HG03159 (cell line): ENCODE measurements around the gene ATP6V1G3.
"Not testable (repeated sequence)": the region's sequence is repeated elsewhere in the genome, so short reads cannot be mapped to it uniquely, and the experiment has no call there.

Experiments
- ATAC-seq: cut with Tn5 transposase; IDR thresholded peaks from one replicate; pipeline ENCODE4 v1.9.1; 2021; ENCODE audit warnings: mild to moderate bottlenecking, moderate library complexity; ENCODE audit not compliant: unreplicated experiment

ATP6V1G3 gene

DNA sequence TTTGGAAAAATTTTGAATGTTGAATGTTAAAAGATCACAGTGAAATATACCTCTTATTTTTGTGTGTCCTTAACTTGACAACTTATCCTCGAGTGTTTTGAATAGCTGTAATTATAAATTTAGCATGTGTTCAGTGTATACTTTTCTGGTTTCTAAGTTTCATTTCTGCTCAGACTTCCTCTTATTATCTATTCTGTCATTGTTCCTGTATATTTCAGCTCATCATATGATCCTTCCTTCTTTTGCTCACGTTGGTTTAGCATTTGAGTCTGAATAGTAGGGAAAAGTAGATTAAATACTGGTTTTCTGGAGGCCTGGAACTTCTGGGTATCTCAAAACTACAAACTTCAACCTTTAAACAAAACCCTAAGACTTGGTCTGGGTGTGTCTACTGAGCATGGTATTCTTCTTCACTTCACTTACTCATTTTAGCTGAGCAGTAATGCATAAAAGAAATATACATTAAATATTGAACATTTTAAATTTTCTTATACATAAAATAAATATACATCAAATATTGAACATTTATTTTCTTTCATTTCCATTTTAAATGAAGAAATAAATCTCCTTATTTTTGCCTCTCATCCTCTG lies 3.3 kb upstream of the ATP6V1G3 start:
- peak; percentile 70 for ATAC-seq

DNA sequence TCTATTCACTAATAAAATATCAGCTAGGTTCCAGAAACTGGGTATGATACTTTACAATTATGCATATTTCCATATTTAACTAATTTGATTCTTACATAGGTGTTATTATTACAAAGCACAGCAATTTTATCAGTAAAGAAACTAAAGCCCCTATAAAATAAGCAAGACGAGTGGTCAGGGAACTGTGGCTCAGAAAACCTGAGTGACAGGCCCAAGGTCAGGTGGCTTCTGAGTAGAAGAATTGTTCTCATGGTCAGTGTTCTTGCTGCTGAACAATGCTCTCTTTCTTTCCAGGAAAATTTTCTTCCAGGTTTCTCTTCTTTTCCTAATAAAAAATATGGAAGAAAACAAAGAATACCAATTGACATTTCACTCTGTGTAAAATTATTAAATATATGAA lies 2.2 kb upstream of the ATP6V1G3 start:
- ATAC-seq = no peak

DNA sequence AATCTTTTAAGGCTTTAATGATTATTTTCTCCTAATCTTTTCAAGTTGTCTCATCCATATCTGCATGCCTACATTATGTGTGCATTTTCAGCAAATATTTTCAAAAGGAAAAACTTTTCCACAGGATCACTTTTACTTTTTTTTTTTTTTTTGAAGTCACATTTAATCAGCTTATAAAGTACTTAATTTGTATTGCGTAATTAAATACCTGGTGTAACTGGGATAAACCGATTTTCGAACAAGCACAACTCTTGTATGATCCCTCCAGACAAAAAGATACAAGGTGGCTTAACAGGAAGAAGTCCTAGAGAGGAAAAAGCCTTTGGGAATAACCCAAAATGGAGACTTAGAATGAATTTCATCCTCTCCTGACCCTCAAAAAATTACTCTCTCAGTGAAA lies 1.3 kb upstream of the ATP6V1G3 start:
- no peak for ATAC-seq

DNA sequence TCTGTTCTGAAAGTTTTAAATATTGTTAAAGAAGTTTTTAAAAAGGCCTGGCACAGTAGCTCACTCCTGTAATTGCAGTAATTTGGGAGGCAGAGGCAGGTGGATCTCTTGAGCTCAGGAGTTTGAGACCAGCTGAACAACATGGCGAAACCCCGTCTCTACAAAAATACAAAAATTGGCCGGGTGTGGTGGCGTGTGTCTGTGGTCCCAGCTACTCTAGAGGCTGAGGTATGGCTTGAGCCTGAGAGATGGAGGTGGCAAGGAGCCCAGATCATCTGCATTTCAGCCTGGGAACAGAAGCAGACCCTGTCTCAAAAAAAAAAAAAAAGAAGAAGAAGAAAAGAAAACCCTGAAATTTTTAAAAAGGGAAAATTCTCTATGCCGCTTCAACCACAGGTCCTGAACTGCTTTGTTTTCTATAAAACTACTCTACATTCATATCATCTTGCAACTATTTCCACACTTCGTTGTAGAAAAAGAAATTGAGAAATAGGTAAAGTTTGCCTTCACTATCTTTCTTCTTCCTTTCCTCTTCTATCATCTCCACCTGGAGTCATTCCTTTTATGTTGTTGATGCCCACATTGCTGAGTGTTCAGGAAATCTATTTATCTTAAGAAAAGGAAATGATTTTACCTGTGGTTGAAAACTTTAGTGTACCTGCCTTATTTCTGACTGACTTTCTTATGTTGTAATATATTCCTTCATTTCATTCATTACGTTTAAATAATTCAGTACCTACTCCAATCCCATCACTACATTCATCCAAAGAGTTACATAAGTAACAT lies 1.7 kb downstream of the ATP6V1G3 start:
- ATAC-seq = no peak

DNA sequence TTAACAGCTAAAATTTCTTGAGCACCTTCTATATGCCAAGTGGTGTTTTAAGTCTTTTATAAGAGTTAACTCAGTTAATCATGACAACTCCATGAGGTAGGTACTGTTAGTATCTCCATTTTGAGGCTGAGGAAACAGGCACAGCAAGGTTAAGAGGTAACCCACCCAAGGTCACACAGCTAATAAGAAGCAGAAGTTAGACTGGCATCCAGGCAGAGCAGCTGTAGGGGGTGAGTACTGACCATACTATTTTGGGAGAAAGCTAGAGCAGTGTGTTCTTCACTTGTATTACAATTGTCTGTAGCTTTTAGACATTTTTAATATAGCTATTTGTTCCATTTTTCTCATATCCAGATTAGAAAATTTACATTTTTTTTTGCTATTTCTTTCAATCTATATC lies 4.8 kb downstream of the ATP6V1G3 start:
- no peak for ATAC-seq

DNA sequence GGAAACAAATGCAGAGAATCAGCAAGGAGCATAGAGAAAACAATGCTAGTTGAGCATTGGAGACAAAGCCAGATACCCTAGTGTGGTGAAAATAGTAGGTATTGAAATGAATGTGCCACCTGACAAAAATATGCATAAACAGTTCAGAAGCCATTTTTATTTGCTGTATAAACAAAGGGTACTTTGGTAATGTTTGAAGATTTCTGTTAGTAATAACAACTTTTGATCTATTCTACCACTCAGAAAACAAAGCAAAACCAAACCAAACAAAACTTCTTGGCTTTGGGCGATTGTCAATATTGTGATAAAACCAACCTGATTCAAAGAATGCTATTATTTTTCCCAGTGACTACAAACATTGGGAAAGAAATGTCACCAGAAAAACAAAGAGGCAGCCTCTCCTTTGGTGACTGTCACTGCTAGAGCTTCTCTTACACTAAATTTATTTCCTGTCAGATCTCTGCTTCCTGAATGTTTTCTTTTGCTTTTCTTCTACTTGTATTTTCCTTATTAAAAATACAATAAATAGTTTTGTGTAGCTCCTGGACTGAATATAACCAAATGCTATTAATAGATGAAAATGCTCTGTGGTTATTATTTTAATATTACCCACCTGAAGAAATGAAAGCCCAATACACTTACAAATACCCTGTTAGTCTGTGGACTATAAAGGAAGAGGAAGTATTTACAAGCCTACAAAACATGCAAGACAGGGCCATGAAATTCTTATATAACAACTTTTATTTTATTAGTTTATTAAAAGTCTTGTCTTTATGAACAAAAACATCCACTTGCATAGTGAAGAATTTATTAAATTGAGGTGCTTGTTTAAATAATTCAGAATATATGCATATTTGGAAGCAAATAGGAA lies 5.7 kb downstream of the ATP6V1G3 start:
- ATAC-seq = no peak

DNA sequence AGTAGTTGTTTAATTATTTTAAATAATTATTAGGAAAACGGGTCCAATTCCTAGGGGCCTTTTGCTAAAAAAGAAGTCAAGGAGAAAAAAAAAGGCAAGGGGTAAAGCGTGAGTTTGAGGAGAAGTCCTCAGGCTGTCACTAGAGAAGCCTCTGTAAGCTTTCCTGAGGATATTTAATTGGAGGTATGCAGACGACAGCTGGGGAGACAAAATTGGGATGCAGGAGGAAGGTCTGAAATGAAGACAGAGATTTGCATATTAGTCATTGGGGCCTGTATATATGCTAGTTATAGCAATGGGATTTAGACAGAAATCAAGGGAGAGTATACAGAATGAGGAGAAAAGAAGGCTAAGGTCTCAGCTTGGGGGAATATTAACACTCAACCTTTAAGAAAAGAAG lies 8.6 kb downstream of the ATP6V1G3 start:
- no peak for ATAC-seq

DNA sequence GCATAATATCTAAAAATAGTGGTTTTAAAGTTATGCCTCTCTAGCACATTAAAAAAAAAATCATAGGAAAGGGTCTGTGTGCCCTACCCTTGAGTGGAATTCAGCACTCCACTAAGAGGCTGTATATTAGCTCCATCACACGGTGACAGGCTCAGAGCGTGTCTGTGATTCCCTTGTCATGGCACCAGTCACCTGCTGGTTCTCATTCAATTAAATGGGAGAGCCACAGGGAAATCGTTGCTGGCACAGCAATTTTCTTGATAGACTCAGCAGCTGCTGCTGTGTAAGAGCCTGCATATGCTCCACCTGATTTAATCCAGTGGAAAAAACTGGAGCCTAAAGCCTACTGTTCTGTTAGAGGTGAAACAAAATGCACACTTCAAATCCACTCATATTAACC lies 9.5 kb downstream of the ATP6V1G3 start:
- no peak for ATAC-seq

DNA sequence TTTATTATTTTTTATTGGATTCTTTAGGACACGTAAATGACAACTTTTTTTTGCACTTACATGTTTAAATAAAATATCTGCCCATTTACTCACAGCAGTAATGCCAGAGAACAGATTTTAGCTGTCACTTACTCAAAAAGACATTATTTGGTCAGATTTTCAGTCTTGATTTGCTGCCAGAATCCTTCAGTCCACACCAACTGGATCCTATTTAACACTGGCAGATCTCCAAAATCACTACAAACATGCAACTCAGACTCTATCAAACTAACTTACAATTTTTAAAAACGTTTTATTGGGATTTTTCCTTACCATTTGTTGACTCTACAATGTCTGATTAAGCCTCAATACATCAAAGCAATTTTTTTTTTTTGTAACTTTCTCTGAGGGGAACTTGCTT lies 11.1 kb downstream of the ATP6V1G3 start:
- no peak for ATAC-seq

DNA sequence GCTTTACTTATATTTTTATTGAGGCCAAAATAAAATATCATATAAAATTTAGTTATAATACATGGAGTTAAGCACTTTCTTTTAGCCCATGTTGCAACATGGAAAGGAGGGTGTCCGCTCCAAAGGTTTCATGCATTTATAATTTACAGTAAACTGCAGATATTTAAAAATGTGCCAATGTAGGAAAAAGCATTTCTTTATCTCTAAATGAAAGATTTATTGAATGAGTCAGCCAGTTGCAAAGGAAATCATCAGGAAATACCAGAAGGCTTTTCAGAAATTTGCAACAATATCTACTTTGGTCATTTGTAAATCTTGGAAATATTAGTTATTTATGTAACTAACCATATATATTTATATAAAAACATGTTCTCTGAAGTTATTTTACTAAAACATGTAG lies 12.1 kb downstream of the ATP6V1G3 start:
- ATAC-seq = no peak

DNA sequence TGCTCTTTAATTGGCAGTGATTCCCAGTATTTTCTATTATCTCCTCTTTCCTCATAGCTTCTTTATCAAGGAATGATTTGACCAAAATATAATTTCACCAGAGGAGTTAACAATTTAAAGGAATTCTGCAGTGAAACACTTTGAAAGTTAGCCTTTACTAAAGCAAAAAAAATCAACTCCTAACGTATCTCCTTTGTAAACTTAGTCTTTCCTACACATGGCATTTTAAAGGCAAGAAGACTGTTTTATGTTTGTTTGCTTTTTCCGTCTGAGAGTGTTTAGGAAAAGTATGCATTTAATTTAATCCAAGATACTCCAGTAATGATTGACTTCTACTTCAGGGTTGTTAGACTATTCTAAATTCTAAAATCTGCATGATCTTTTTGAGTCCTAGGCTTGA lies 15.9 kb downstream of the ATP6V1G3 start:
- ATAC-seq = no peak

DNA sequence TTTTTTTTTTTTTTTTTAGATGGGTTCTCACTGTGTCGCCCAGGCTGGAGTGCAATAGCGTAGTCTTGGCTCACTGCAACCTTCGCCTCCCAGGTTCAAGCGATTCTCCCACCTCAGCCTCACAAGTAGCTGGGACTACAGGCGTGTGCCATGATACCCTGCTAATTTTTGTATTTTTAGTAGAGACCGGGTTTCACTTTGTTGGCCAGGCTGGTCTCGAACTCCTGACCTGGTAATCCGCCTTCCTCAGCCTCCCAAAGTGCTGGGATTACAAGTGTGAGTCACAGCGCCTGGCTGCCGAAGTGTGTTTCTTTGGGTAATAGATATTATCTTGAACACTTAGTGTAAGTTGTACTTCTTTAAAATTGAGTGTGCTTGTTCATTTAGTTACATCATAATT lies 16.4 kb downstream of the ATP6V1G3 start:
- ATAC-seq = not testable (repeated sequence)

DNA sequence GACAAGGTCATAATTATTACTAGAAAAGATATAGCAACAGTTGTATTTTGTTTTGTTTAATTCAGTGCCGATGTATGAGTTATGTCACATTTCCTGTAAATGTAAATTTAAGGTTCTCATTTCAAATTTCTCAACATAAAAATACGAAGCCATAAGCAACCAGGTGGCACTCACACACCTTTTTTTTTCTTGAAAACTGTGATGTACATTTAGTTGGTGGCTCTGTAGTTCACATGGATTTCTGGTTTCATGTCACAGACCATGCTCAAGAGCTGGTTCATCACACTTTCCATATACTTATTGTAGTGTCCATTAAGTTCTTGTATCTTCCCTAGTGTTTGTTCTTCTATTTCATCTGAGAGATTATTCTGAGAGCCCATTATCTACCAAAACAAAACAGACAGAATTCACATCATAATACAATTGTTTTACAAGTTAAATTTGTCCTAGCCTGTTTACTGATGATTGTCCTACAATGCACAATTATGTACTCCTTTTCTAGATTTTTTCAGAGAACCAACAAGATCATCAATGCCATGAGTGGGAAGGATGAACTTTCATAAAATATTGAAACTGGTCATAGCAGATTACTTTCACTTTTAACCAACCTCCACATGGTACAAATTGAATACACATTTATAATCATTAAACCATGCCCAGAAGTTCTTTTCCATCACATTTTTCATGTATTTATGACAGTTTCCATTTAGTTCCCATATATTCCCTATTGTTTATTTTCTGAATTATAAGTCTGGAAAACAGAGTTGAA lies 17.1 kb downstream of the ATP6V1G3 start:
- ATAC-seq = no peak

DNA sequence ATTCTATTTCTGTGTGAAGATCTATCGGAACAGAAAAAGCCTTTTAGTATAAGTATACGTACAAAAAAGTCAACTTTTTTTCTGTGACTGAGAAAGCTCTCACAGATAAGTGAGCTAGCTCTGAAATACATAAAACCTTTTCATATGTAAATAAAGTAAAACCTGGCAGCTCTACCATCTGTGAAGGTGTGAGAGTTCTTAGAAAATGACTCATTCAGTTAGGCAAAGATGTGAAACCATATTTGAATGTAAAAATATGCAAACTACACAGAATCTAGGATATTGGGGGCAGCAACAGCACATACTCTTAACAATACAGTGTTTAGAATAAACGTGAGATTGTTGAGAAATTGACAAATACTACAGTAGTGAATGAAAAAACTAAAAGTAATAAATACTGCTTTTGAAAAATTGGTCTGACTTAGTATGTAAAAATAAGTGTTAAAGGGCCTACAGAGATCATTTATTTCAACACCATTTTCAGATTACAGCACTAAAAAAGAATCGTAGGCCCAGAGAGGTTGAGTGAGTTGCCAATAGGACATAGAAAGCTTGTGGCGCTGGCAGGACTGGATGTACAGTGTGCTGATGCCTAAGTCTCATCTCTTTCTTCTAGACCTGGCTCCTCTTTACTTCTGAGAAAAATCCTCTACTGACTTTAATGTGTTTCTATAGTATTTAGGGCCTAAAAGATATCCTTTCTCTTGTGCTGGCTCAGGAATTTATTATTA lies 19.8 kb downstream of the ATP6V1G3 start:
- ATAC-seq = peak; percentile 94

DNA sequence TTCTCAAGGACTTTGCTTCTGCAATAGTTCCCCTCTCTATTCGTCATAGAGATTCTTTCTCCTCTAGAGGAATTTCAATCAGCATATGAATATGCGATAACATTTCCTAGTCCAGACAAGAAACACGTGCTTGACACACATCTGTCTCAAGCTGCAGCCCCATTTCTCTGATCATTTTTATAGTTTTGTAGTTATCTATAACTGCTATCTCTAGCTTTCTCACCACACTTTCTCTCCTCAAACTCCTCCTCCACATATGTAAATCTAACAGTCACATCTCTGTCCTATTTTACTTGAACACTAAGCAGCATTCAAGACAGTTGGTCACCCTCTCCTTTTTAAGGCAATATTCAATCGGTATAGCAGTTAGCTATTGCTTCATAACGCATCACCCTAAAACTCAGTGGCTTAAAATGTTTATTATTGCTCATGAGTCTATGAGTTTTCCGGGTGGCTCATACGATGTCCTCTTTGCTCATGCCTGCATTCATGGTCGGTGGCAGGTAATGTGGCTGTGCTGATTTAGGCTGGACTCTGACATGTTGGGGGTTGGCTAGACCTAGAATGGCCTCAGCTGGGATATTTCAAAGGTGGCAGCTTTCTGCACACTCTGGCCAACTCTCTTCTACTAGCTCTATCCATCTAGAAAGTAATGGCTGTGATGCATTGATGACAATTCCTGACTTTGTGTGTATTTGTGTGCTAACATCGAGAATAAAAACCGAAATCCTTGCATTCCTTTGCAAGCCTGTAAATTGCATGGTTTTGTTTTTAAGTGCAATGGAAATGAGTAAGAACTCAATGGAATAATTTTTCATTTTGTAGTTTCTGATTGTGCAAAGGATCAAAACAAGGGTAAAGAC lies 20.6 kb downstream of the ATP6V1G3 start:
- ATAC-seq = peak; percentile 1

DNA sequence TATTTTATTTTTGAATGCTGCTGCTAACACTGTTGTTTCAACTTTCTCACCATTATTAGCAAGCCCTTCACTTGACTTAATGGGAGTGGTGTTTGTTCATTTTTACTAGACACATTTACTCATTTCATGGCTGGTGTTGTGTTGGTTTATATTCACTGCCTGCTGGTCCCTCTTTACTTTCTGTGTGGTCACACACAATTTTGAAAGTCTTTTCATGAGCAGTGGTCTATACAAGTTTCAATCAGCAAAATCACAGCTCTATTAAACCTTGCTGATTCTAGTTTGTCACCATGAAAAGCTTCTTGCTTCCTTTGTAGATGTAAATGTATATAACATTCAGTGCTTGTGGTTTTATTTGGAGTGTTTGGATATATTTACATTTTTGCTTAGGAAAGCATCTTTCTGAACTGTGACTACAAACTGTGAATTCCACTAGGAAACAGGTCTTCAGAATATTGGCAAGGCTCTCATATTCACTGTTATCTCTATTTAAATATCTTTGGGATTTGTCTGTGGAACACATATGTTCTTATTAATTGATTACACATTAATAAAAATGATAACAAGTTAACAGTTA lies 22.8 kb downstream of the ATP6V1G3 start:
- ATAC-seq = no peak

DNA sequence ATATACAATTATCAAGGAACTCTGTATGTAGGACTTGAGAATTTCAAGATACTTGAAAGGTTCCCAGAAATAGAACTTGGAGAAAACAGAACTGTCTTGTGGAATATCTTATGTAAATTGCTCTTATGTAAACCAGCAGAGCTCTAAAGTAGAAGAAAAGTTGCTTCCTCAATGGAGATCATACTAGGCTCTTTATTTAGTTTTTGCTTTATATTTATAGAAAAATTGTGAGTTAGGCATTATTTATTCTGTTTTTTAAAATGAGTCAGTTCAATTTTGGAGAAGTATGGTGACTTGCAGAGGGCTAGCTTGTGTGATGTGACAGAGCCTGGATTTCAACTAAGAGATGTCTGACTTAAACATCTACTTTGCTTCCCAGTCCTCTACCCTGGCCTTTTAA lies 40.4 kb downstream of the ATP6V1G3 start:
- no peak for ATAC-seq

DNA sequence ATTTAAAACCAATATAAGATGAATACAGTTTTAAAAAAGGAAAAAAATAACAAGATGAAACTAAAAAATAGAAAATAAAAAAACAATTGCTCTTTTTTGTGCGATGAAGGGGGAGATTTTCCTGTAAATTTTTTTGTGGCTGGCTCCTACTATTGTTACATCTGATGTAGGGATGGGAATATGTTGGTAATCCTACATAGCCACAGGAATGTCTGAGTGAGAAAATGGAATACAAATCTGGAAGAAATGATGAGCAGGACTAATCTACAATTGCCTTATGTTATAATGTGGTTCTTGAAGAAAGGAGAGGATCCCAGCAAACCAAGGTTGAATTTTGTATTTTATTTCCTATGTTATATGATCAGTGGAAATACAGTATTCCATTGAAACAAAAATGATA lies 40.9 kb downstream of the ATP6V1G3 start:
- ATAC-seq = no peak

DNA sequence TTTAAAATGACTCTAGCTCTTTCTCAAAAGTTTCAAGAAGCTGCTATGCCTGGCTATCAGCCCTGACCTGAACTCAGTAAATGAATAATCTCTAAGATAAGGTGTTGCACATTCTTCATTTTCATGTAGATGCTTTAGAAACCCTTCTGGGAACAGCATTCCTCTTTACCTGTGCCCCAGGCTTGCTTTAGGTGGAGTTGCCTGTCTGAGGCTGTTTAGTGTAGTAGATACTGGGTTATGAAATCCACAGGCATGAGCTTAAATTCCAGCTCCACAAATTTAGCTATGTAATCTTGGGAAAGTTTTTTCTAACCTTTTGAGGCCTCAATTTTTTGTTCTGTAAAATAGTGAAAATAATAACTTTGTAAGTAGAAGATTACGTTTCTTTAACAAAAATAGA lies 41.6 kb downstream of the ATP6V1G3 start:
- no peak for ATAC-seq
